Lower leg skin (tissue), 3 donors: ENCODE measurements around the gene SYMPK.

Experiments used
- CTCF ChIP-seq, 3 donors: fragments of 450-650 bp; IDR thresholded peaks; one replicate each; pipeline ENCODE4 v1.5.1; 2016; ENCODE audit warnings: antibody characterized with exemption in 3 of 3, mild to moderate bottlenecking in 3 of 3, moderate library complexity in 2 of 3
- POLR2A ChIP-seq, 2 donors: fragments of 450-650 bp; IDR thresholded peaks; one replicate each; pipeline ENCODE4 v1.6.1; 2016 to 2017; ENCODE audit warnings: antibody characterized with exemption in 2 of 2, mild to moderate bottlenecking in 1 of 2, moderate library complexity in 1 of 2

DNA sequence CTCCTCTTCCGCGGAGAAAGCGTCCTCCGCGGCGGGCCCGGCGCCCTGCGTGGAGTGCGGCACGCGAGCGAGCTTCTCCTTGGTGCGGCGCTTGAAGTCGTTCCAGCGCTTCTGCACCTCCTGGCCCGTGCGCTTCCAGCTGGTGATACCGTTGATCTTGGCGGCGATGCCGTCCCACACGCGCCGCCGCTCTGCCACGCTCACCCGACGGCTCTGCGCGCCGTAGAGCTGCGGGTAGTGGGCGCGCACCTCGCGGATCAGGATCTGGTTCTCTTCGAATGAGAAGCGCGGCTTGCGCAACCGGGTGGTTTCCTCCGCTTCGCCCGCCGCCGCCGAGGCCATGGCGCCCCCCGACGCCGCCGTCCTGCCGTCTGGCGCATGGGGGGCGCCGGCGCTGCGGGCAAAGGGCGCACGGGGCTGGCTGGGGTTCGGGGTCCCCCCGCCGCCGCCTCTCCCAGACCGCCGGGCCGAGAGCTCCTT, 38.5 kb upstream of the SYMPK start:
- TF ChIP-seq CTCF (IDR thresholded peaks at IDR 0.05) (no peak), POLR2A (IDR thresholded peaks at IDR 0.05) (no peak)
